Measurements from ENCODE around the gene COG1. TPM values are rescaled to one million over a fixed set of nuclear protein-coding genes. Genes with fewer than 3 reads are reported as not detected.

COG1 gene
- total RNA-seq, 2 experiments from 2014 or later, result 83.0 to 86.2 TPM

DNA sequence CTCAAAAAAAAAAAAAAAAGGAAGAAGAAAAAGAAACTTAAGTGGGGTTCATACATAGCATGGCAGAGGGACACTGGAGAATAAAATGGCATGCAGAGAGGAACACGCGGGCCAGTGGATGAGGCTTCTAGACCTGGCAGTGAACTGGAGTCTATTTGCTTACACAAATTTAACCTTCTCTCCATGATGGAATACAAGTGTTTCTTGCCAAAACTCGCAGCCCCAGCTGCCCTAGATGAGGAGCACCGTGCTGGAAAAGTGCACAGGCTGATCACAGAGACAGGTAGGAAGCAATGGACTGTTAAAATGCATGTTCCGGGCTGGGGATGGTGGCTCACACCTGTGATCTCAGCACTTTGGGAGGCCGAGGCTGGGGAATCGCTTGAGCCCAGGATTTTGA is 18.7 kb upstream of the COG1 start:
- no peak for TF ChIP-seq CTCF (IDR thresholded peaks at IDR 0.05)
- POLR2A ChIA-PET, result no interaction called here
- H3K27ac Mint-ChIP-seq, result no peak overlapping the region
- H3K27ac ChIP-seq (ENCODE audit: low read depth in 1 of 2, low read length in 2 of 2), result no peak overlapping the region
- intact Hi-C loops (cut with DNase I, micrococcal nuclease), result no loop called here
- CTCF ChIA-PET, result no interaction called here
- DNase-seq (no peak), ATAC-seq (ENCODE audit: poor library complexity) (no peak)
- no peaks in the 10 kb centered on the region for H3K36me3 Mint-ChIP-seq (ENCODE audit: low read depth)
- H3K4me3 Mint-ChIP-seq, result no peak overlapping the region
- no peaks in the 10 kb centered on the region for H3K9me3 ChIP-seq (ENCODE audit: control insufficient read depth in 1 of 2, insufficient read depth in 1 of 2, low read length in 2 of 2)
- H3K36me3 ChIP-seq (ENCODE audit: insufficient read depth, low read length), result no peaks in the 10 kb centered on the region
- H3K9me3 Mint-ChIP-seq, result no peaks in the 10 kb centered on the region
- peaks cover 10% of the 10 kb centered on the region for H3K4me1 Mint-ChIP-seq (ENCODE audit: low read depth)
- H3K27me3 ChIP-seq (ENCODE audit: control insufficient read depth in 1 of 2, insufficient read depth in 2 of 2, low read length in 2 of 2), result peaks cover 0 to 1% of the 10 kb centered on the region in 2 experiments
- peaks cover 9% of the 10 kb centered on the region for H3K4me1 ChIP-seq (ENCODE audit: insufficient read depth, low read length)
- H3K4me3 ChIP-seq (ENCODE audit: low read length), result no peak overlapping the region
- peaks cover 6% of the 10 kb centered on the region for H3K27me3 Mint-ChIP-seq

DNA sequence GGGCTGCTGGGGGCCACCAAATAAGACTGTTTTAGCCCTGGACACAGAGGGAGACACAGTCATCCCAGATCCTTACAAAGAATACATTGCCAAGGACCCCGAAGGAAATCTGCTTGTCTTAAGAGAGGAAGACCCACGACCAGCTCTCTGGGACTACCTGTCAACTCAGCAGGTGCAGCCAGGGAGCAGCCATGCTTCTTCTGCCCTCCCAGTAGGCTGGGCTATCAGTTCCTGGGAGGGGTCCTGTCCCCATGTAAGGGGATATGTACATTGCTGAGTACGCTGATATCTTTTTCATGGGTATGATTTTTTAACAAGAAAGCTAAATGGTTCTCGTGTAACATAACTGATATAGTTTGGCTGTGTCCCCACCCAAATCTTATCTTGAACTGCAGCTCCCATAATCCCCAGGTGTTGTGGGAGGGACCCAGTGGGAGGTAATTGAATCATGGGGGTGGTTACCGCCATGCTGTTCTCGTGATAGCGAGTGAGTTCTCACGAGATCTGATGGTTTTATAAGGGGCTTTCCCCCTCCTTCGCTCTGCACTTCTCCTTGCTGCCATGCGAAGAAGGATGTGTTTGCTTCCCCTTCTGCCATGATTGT is 16.8 kb upstream of the COG1 start:
- H3K27me3 Mint-ChIP-seq, result no peaks in the 10 kb centered on the region
- ATAC-seq (ENCODE audit: poor library complexity), result no peak
- ChIA-PET CTCF (no interaction called here), POLR2A (no interaction called here)
- Histone ChIP-seq H3K27ac (ENCODE audit: low read depth in 1 of 2, low read length in 2 of 2) (no peak overlapping the region), H3K27me3 (ENCODE audit: control insufficient read depth in 1 of 2, insufficient read depth in 2 of 2, low read length in 2 of 2) (no peaks in the 10 kb centered on the region), H3K4me3 (ENCODE audit: low read length) (no peak overlapping the region), H3K9me3 (ENCODE audit: control insufficient read depth in 1 of 2, insufficient read depth in 1 of 2, low read length in 2 of 2) (no peaks in the 10 kb centered on the region), H3K4me1 (ENCODE audit: insufficient read depth, low read length) (peaks cover 9% of the 10 kb centered on the region), H3K36me3 (ENCODE audit: insufficient read depth, low read length) (no peaks in the 10 kb centered on the region)
- H3K27ac Mint-ChIP-seq, result no peak overlapping the region
- intact Hi-C loops (cut with DNase I, micrococcal nuclease), result no loop called here
- H3K4me1 Mint-ChIP-seq (ENCODE audit: low read depth), result peaks cover 10% of the 10 kb centered on the region
- H3K36me3 Mint-ChIP-seq (ENCODE audit: low read depth), result no peaks in the 10 kb centered on the region
- no peak overlapping the region for H3K4me3 Mint-ChIP-seq
- H3K9me3 Mint-ChIP-seq, result no peaks in the 10 kb centered on the region
- no peak for DNase-seq
- TF ChIP-seq CTCF (IDR thresholded peaks at IDR 0.05), result no peak

DNA sequence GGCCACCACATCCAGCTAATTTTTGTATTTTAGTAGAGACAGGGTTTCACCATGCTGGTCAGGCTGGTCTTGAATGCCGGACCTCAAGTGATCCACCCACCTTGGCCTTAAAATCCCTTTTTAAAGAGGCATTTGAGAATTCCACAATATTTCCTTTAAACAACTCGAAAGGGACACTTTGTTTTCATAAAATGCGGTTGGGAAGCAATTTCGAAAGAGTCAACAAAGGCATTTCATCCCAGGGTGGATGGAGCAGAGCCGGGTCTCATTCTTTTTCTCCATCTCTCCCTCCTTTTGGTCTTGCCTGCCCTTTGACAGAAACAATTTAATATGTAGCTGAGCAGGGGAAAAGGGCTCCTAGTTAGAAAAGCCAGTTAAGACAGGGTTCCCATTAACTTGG is 13.5 kb upstream of the COG1 start:
- Histone ChIP-seq H3K27me3 (ENCODE audit: control insufficient read depth in 1 of 2, insufficient read depth in 2 of 2, low read length in 2 of 2) (no peaks in the 10 kb centered on the region), H3K27ac (ENCODE audit: low read depth in 1 of 2, low read length in 2 of 2) (no peak overlapping the region), H3K4me1 (ENCODE audit: insufficient read depth, low read length) (no peaks in the 10 kb centered on the region), H3K4me3 (ENCODE audit: low read length) (no peak overlapping the region), H3K36me3 (ENCODE audit: insufficient read depth, low read length) (no peaks in the 10 kb centered on the region), H3K9me3 (ENCODE audit: control insufficient read depth in 1 of 2, insufficient read depth in 1 of 2, low read length in 2 of 2) (no peaks in the 10 kb centered on the region)
- Mint-ChIP-seq H3K4me1 (ENCODE audit: low read depth) (no peaks in the 10 kb centered on the region), H3K36me3 (ENCODE audit: low read depth) (no peaks in the 10 kb centered on the region), H3K4me3 (no peak overlapping the region), H3K27me3 (no peaks in the 10 kb centered on the region), H3K9me3 (no peaks in the 10 kb centered on the region), H3K27ac (no peak overlapping the region)
- intact Hi-C loops (cut with DNase I, micrococcal nuclease), result no loop called here
- no peak for TF ChIP-seq CTCF (IDR thresholded peaks at IDR 0.05)
- ChIA-PET CTCF (no interaction called here), POLR2A (no interaction called here)
- DNase-seq, result no peak
- no peak for ATAC-seq (ENCODE audit: poor library complexity)
